H9 (cell line): ENCODE measurements around the gene CDC20. TPM values are rescaled to one million over a fixed set of nuclear protein-coding genes. Genes with fewer than 3 reads are reported as not detected.

Experiments
- DNase-seq: peaks from one replicate; pipeline ENCODE4 v3.0.0-alpha.2; 2017
- H2AFZ ChIP-seq: one replicate; pipeline ENCODE4 v1.6.1; 2013; ENCODE audit warnings: mild to moderate bottlenecking, low read length, control low read depth, moderate library complexity
- H2AK5ac ChIP-seq: 2 replicates; pipeline ENCODE4 v1.6.1; 2013; ENCODE audit warnings: low read length, control low read depth, mixed read lengths; ENCODE audit not compliant: insufficient read length
- H2BK120ac ChIP-seq: one replicate; pipeline ENCODE4 v1.6.1; 2013; ENCODE audit warnings: low read depth, mild to moderate bottlenecking, low read length, control low read depth, inconsistent platforms; ENCODE audit not compliant: poor library complexity, severe bottlenecking
- H2BK12ac ChIP-seq: 2 replicates; pipeline ENCODE4 v1.6.1; 2013; ENCODE audit warnings: low read length, control low read depth, mixed read lengths, low read depth; ENCODE audit not compliant: insufficient read length
- H2BK15ac ChIP-seq: 2 replicates; pipeline ENCODE4 v1.6.1; 2013; ENCODE audit warnings: low read depth, low read length, control low read depth
- H2BK20ac ChIP-seq: one replicate; pipeline ENCODE4 v1.6.1; 2013; ENCODE audit warnings: low read depth, mild to moderate bottlenecking, low read length, control low read depth, inconsistent platforms; ENCODE audit not compliant: poor library complexity, severe bottlenecking
- H2BK5ac ChIP-seq: 2 replicates; pipeline ENCODE4 v1.6.1; 2013; ENCODE audit warnings: low read length, control low read depth, mixed read lengths; ENCODE audit not compliant: insufficient read length
- H3K14ac ChIP-seq: 2 replicates; pipeline ENCODE4 v1.6.1; 2013; ENCODE audit warnings: low read length, control low read depth; ENCODE audit not compliant: insufficient read depth
- H3K18ac ChIP-seq: 2 replicates; pipeline ENCODE4 v1.6.1; 2013; ENCODE audit warnings: low read depth, mild to moderate bottlenecking, mixed read lengths, low read length, control low read depth; ENCODE audit not compliant: insufficient read length
- H3K23ac ChIP-seq: 2 replicates; pipeline ENCODE4 v1.6.1; 2013; ENCODE audit warnings: low read length, control low read depth, mixed read lengths, low read depth; ENCODE audit not compliant: insufficient read length
- H3K23me2 ChIP-seq: 2 replicates; pipeline ENCODE4 v1.6.1; 2013; ENCODE audit warnings: low read depth, mild to moderate bottlenecking, mixed read lengths, low read length, control low read depth; ENCODE audit not compliant: insufficient read length, poor library complexity, severe bottlenecking
- H3K27ac ChIP-seq: 2 replicates; pipeline ENCODE4 v1.5.1; 2013; ENCODE audit warnings: low read length, control low read depth, mixed read lengths, low read depth; ENCODE audit not compliant: insufficient read length
- H3K27me3 ChIP-seq: 2 replicates; pipeline ENCODE4 v1.6.1; 2013; ENCODE audit warnings: low read length, control low read depth, inconsistent platforms; ENCODE audit not compliant: insufficient read depth
- H3K4ac ChIP-seq: 2 replicates; pipeline ENCODE4 v1.6.1; 2013; ENCODE audit warnings: low read depth, mild to moderate bottlenecking, control low read depth, inconsistent platforms, low read length, moderate library complexity
- H3K4me1 ChIP-seq: 2 replicates; pipeline ENCODE4 v1.6.1; 2013; ENCODE audit warnings: low read length, control low read depth, inconsistent platforms; ENCODE audit not compliant: insufficient read depth
- H3K4me2 ChIP-seq: 2 replicates; pipeline ENCODE4 v1.6.1; 2013; ENCODE audit warnings: low read length, control low read depth, mixed read lengths; ENCODE audit not compliant: insufficient read length, insufficient read depth
- H3K56ac ChIP-seq: 2 replicates; pipeline ENCODE4 v1.6.1; 2013; ENCODE audit warnings: low read depth, mild to moderate bottlenecking, mixed read lengths, low read length, control low read depth; ENCODE audit not compliant: insufficient read length
- H3K79me1 ChIP-seq: 2 replicates; pipeline ENCODE4 v1.6.1; 2013; ENCODE audit warnings: low read depth, mild to moderate bottlenecking, moderate library complexity, low read length, control low read depth, inconsistent platforms; ENCODE audit not compliant: insufficient read depth, poor library complexity, severe bottlenecking
- H3K79me2 ChIP-seq: 2 replicates; pipeline ENCODE4 v1.6.1; 2013; ENCODE audit warnings: low read length, control low read depth, inconsistent platforms; ENCODE audit not compliant: insufficient read depth
- H3K9ac ChIP-seq: 2 replicates; pipeline ENCODE4 v1.6.1; 2013; ENCODE audit warnings: low read length, control low read depth, mixed read lengths; ENCODE audit not compliant: insufficient read length; ENCODE audit errors: extremely low read depth
- H3K9me3 ChIP-seq: one replicate; pipeline ENCODE4 v1.6.1; 2013; ENCODE audit warnings: low read depth, low read length, inconsistent platforms; ENCODE audit not compliant: control insufficient read depth
- H3T11ph ChIP-seq: one replicate; pipeline ENCODE4 v1.6.1; 2013; ENCODE audit warnings: mild to moderate bottlenecking, low read length, control low read depth, inconsistent platforms
- H4K20me1 ChIP-seq: one replicate; pipeline ENCODE4 v1.6.1; 2013; ENCODE audit not compliant: control insufficient read depth, insufficient read length, insufficient read depth
- H4K5ac ChIP-seq: 2 replicates; pipeline ENCODE4 v1.6.1; 2013; ENCODE audit warnings: low read depth, mild to moderate bottlenecking, mixed read lengths, low read length, control low read depth; ENCODE audit not compliant: insufficient read length
- H4K8ac ChIP-seq: replicated peaks from 2 replicates; pipeline ENCODE4 v1.6.1; 2013; ENCODE audit warnings: low read length, control low read depth, mixed read lengths, low read depth; ENCODE audit not compliant: insufficient read length
- H4K91ac ChIP-seq: 2 replicates; pipeline ENCODE4 v1.6.1; 2013; ENCODE audit warnings: low read depth, mild to moderate bottlenecking, moderate library complexity, mixed read lengths, low read length, control low read depth; ENCODE audit not compliant: insufficient read length
- H3K27ac Mint-ChIP-seq, 3 experiments: 2 replicates in 2 of 3; 3 replicates in 1 of 3; pipeline ENCODE4 v1.8.0; 2020 to 2021; ENCODE audit warnings: mixed read lengths in 3 of 3, mild to moderate bottlenecking in 1 of 3, moderate library complexity in 1 of 3
- H3K27me3 Mint-ChIP-seq: 2 replicates; pipeline ENCODE4 v1.8.0; 2021; ENCODE audit warnings: low read depth, mild to moderate bottlenecking, moderate library complexity, mixed read lengths
- H3K36me3 Mint-ChIP-seq, 3 experiments: 2 replicates in 2 of 3; 3 replicates in 1 of 3; pipeline ENCODE4 v1.8.0; 2020 to 2021; ENCODE audit warnings: low read depth in 3 of 3, mixed read lengths in 3 of 3; ENCODE audit not compliant: insufficient read depth in 1 of 3
- H3K4me1 Mint-ChIP-seq, 2 experiments: 2 replicates each; pipeline ENCODE4 v1.8.0; 2020; ENCODE audit warnings: mixed read lengths in 2 of 2
- H3K4me3 Mint-ChIP-seq, 2 experiments: 2 replicates in 1 of 2; 3 replicates in 1 of 2; pipeline ENCODE4 v1.8.0; 2020 to 2021; ENCODE audit warnings: mild to moderate bottlenecking in 2 of 2, mixed read lengths in 2 of 2, moderate library complexity in 1 of 2
- H3K9me3 Mint-ChIP-seq, 2 experiments: 2 replicates in 1 of 2; 3 replicates in 1 of 2; pipeline ENCODE4 v1.8.0; 2020; ENCODE audit warnings: mild to moderate bottlenecking in 2 of 2, mixed read lengths in 2 of 2, moderate library complexity in 1 of 2
- CTCF ChIP-seq: fragments of 200-600 bp; sonication (generic); conservative IDR thresholded peaks from 3 replicates; pipeline ENCODE4 v1.8.0; 2021; ENCODE audit warnings: antibody characterized with exemption, mild to moderate bottlenecking
- WGBS: extraction: QIAGEN DNeasy Blood & Tissue Kit; methylation state at CpG from one replicate; pipeline ENCODE4 v1.1.7; 2013; ENCODE audit warnings: missing lambda C conversion rate, low lambda C conversion rate, mixed read lengths; ENCODE audit not compliant: insufficient read length; ENCODE audit errors: extremely low coverage; 5-methylcytosine and 5-hydroxymethylcytosine counted together
- microRNA-seq: library from miRNA; unstranded; fragments of <30 nt; microRNA quantifications from one replicate; pipeline ENCODE4, GENCODE V29; 2020; ENCODE audit warnings: borderline microRNAs expressed
- total RNA-seq: library from RNA; stranded (reverse); gene quantifications from 2 replicates; pipeline ENCODE4 v1.2.1, GENCODE V29; 2021

CDC20 gene
- total RNA-seq, 1 experiment from 2014 or later: 246 TPM

- Histone ChIP-seq H2BK120ac (no peak overlapping the region), H3K9ac (no peak overlapping the region), H2BK15ac (no peak overlapping the region), H3K79me2 (no peaks in the 10 kb centered on the region), H4K91ac (no peak overlapping the region), H2AK5ac (no peak overlapping the region), H2BK20ac (no peak overlapping the region), H3T11ph (no peak overlapping the region), H3K27ac (no peak overlapping the region), H4K20me1 (no peaks in the 10 kb centered on the region), H3K23me2 (no peaks in the 10 kb centered on the region), H2AFZ (no peak overlapping the region), H3K4me2 (no peak overlapping the region), H2BK12ac (no peak overlapping the region), H3K27me3 (no peaks in the 10 kb centered on the region), H3K14ac (no peak overlapping the region), H4K8ac (no peak overlapping the region), H3K4me1 (no peaks in the 10 kb centered on the region), H2BK5ac (no peak overlapping the region), H3K18ac (no peak overlapping the region), H3K79me1 (no peaks in the 10 kb centered on the region), H3K23ac (no peak overlapping the region), H4K5ac (no peak overlapping the region), H3K4ac (no peak overlapping the region), H3K9me3 (no peaks in the 10 kb centered on the region), H3K56ac (no peak overlapping the region)
- DNase-seq: no peak
- no peak overlapping the region for H3K4me3 Mint-ChIP-seq
- no CpG with 5 or more reads among the region's 3 CpGs for WGBS
- H3K36me3 Mint-ChIP-seq: peaks cover 7 to 36% (median 15%) of the 10 kb centered on the region in 3 experiments; a peak in 6 of 7 replicates
- no peak overlapping the region; a peak in 1 of 7 replicates for H3K27ac Mint-ChIP-seq
- H3K9me3 Mint-ChIP-seq: peaks cover 0 to 2% of the 10 kb centered on the region in 2 experiments; a peak in 1 of 5 replicates
- H3K27me3 Mint-ChIP-seq: no peaks in the 10 kb centered on the region
- no peak for TF ChIP-seq CTCF
- H3K4me1 Mint-ChIP-seq: no peaks in the 10 kb centered on the region
Observed at GRCh38 chr1:43410571-43410970, 51.8 kb downstream of the CDC20 start.

Small RNAs within 50 kb of the gene (microRNA-seq; reads per million reads assigned to microRNA genes)
- not detected for gene MIR6734

Other genes with a start within 250 kb of the CDC20 start
- gene EBNA1BP2, start 186.7 kb upstream of the CDC20 start, total RNA-seq: 84.3 and 84.7 TPM in 2 replicates
- 0.11 and 0.33 TPM in 2 replicates for gene CFAP57, start 186.7 kb upstream of the CDC20 start, total RNA-seq
- gene TMEM125, start 89.0 kb upstream of the CDC20 start, total RNA-seq: 19.1 and 19.6 TPM in 2 replicates
- 5.9 and 6.3 TPM in 2 replicates for gene C1orf210, start 73.4 kb upstream of the CDC20 start, total RNA-seq
- 0.64 and 1.2 TPM in 2 replicates for gene TIE1, start 58.0 kb upstream of the CDC20 start, total RNA-seq
- 0.35 TPM in 1 of 2 replicates, not detected in the other for gene MPL, start 21.2 kb upstream of the CDC20 start, total RNA-seq
- 20.7 and 21.6 TPM in 2 replicates for gene ELOVL1, start 9.0 kb downstream of the CDC20 start, total RNA-seq
- gene MED8, start 30.8 kb downstream of the CDC20 start, total RNA-seq: 19.1 and 23.0 TPM in 2 replicates
- gene SZT2, start 30.9 kb downstream of the CDC20 start, total RNA-seq: 14.8 and 16.8 TPM in 2 replicates
- 15.1 and 16.1 TPM in 2 replicates for gene HYI, start 95.0 kb downstream of the CDC20 start, total RNA-seq
- gene PTPRF, start 171.9 kb downstream of the CDC20 start, total RNA-seq: 192 and 193 TPM in 2 replicates